ENCODE results near the gene MFSD8.

- TF ChIP-seq CTCF (IDR thresholded peaks at IDR 0.05; ENCODE audit: low read depth, low read length), result no peak
- no peak for TF ChIP-seq EZH2phosphoT487 (IDR thresholded peaks at IDR 0.05; ENCODE audit: low read depth)
Measured at GRCh38 chr4:127917151-127917550, 47.8 kb downstream of the MFSD8 start.
